Measurements from ENCODE around the gene PAK2.
"Not testable (repeated sequence)": the region's sequence is repeated elsewhere in the genome, so short reads cannot be mapped to it uniquely, and the experiment has no call there.

PAK2 gene

GRCh38 chr3:196867155-196867506 lies 127.5 kb downstream of the PAK2 start:
- Mint-ChIP-seq H3K36me3 (no peaks in the 10 kb centered on the region), H3K4me3 (peak overlapping the region; percentile 92), H3K27me3 (no peaks in the 10 kb centered on the region), H3K4me1 (peaks cover 9% of the 10 kb centered on the region), H3K27ac (peak overlapping the region; percentile 97), H3K9me3 (no peaks in the 10 kb centered on the region)
- ATAC-seq (ENCODE audit: low read depth) (no peak), DNase-seq (ENCODE audit: low spot score in 2 of 2) (no peak)

- DNase-seq (ENCODE audit: low spot score in 2 of 2) (peak; percentile 83 to 84), ATAC-seq (ENCODE audit: low read depth) (peak; percentile 96)
- Mint-ChIP-seq H3K9me3 (no peaks in the 10 kb centered on the region), H3K27ac (peak within 1 kb of the TSS; percentile 97), H3K4me1 (peaks cover 10% of the 10 kb centered on the region), H3K4me3 (peak within 1 kb of the TSS; percentile 96), H3K36me3 (no peaks in the 10 kb centered on the region), H3K27me3 (no peaks in the 10 kb centered on the region)
Measured at GRCh38 chr3:196867507-196868296, 128.0 kb downstream of the PAK2 start, which contains the start of gene SENP5. TSS of gene SENP5 (plus strand) at chr3:196867920. CDS start at chr3:196885182, 17,262 bp downstream.

DNA sequence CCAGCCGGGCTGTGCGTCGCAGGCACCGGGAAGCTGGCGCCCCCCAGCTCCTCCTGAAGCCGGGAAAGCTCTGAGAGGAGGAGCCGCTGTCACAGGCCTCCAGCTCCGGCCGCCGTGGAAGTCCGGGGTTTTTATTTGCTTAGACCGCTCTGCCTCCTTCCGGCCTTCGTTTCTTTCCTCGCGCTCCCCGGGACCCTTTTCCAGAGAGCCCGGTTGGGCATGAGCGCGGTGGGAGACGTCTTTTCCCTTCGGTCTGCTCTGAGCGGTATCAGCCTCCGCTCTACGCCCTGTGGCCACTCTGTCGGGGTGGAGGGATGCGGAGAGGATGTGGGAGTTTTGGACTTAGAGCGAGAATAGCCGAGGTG lies 128.6 kb downstream of the PAK2 start:
- peak overlapping the region; percentile 97 for H3K27ac Mint-ChIP-seq
- H3K4me1 Mint-ChIP-seq, result peaks cover 12% of the 10 kb centered on the region
- peak overlapping the region; percentile 96 for H3K4me3 Mint-ChIP-seq
- ATAC-seq (ENCODE audit: low read depth), result peak; percentile 8
- H3K27me3 Mint-ChIP-seq, result no peaks in the 10 kb centered on the region
- no peaks in the 10 kb centered on the region for H3K9me3 Mint-ChIP-seq
- DNase-seq (ENCODE audit: low spot score in 2 of 2), result peak in 1 of 2 donors; percentile 4
- no peaks in the 10 kb centered on the region for H3K36me3 Mint-ChIP-seq

- no peak overlapping the region for H3K4me3 Mint-ChIP-seq
- ATAC-seq (ENCODE audit: low read depth), result no peak
- H3K4me1 Mint-ChIP-seq, result peaks cover 20% of the 10 kb centered on the region
Measured at GRCh38 chr3:196872316-196872715, 132.7 kb downstream of the PAK2 start.

GRCh38 chr3:196874511-196875094 lies 134.9 kb downstream of the PAK2 start:
- H3K4me3 Mint-ChIP-seq; H3K9me3 Mint-ChIP-seq; H3K27me3 Mint-ChIP-seq; DNase-seq (ENCODE audit: low spot score in 2 of 2); H3K36me3 Mint-ChIP-seq; ATAC-seq (ENCODE audit: low read depth): not testable (repeated sequence)
- Mint-ChIP-seq H3K27ac (peak overlapping the region; percentile 35), H3K4me1 (peaks cover 31% of the 10 kb centered on the region)

More at GRCh38 chr3:196872316-196872715, 132.7 kb downstream of the PAK2 start:
- Mint-ChIP-seq H3K27me3 (no peaks in the 10 kb centered on the region), H3K9me3 (no peaks in the 10 kb centered on the region), H3K27ac (no peak overlapping the region), H3K36me3 (no peaks in the 10 kb centered on the region)
- DNase-seq (ENCODE audit: low spot score in 2 of 2), result no peak

DNA sequence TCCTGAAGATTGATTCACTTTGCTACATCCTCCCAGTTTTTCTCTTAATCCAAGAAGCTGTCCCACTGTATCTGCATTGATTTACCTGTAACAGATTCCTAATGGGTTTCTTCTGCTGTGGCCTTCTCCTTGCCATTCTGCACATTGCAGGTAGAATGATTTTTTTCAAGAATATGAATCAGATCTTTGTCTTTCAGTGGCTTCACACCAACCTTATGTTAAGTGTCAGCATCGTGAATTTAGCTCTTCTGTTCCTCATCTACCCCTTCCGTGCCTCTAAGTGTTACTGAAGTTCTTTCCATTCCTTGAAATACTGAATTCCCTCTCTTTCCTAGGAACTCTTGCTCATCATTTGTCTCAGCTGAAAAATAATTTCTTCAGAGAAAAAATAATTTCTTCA lies 135.6 kb downstream of the PAK2 start:
- peak overlapping the region; percentile 35 for H3K27ac Mint-ChIP-seq
- H3K36me3 Mint-ChIP-seq, result peaks cover 1% of the 10 kb centered on the region
- H3K4me1 Mint-ChIP-seq, result peaks cover 29% of the 10 kb centered on the region
- no peak overlapping the region for H3K4me3 Mint-ChIP-seq
- no peaks in the 10 kb centered on the region for H3K27me3 Mint-ChIP-seq
- H3K9me3 Mint-ChIP-seq, result no peaks in the 10 kb centered on the region
- DNase-seq (ENCODE audit: low spot score in 2 of 2) (no peak), ATAC-seq (ENCODE audit: low read depth) (no peak)
